HUES48 (cell line): ENCODE measurements around the gene ROBO3.

ENCODE experiments used
- H3K27ac ChIP-seq: one replicate; pipeline ENCODE4 v1.7.0; 2013; ENCODE audit warnings: low read depth, low read length, inconsistent platforms
- H3K27me3 ChIP-seq: 2 replicates; pipeline ENCODE4 v1.6.1; 2013; ENCODE audit warnings: mild to moderate bottlenecking, low read length; ENCODE audit not compliant: control insufficient read depth, insufficient read depth
- H3K36me3 ChIP-seq: 2 replicates; pipeline ENCODE4 v1.6.1; 2013; ENCODE audit warnings: low read length; ENCODE audit not compliant: control insufficient read depth, insufficient read depth
- H3K4me1 ChIP-seq: 2 replicates; pipeline ENCODE4 v1.6.1; 2013; ENCODE audit warnings: mild to moderate bottlenecking, low read length; ENCODE audit not compliant: control insufficient read depth, insufficient read depth
- H3K4me3 ChIP-seq: 2 replicates; pipeline ENCODE4 v1.5.1; 2013; ENCODE audit warnings: mild to moderate bottlenecking, low read depth, low read length
- H3K9ac ChIP-seq: 2 replicates; pipeline ENCODE4 v1.6.1; 2013; ENCODE audit warnings: mild to moderate bottlenecking, low read depth, low read length, moderate library complexity
- H3K9me3 ChIP-seq: 2 replicates; pipeline ENCODE4 v1.6.1; 2013; ENCODE audit warnings: low read length; ENCODE audit not compliant: control insufficient read depth, insufficient read depth

ROBO3 gene

GRCh38 chr11:124886476-124886875, 21.2 kb downstream of the ROBO3 start:
- Histone ChIP-seq H3K9me3 (no peaks in the 10 kb centered on the region), H3K9ac (no peak overlapping the region), H3K4me3 (no peak overlapping the region), H3K27me3 (no peaks in the 10 kb centered on the region; the same call in 1 of the 2 replicates), H3K4me1 (no peaks in the 10 kb centered on the region), H3K27ac (no peak overlapping the region), H3K36me3 (no peaks in the 10 kb centered on the region)

GRCh38 chr11:124886978-124887666, 21.9 kb downstream of the ROBO3 start:
- no peaks in the 10 kb centered on the region; the same call in 1 of the 2 replicates for H3K27me3 ChIP-seq
- no peaks in the 10 kb centered on the region for H3K4me1 ChIP-seq
- H3K9me3 ChIP-seq = no peaks in the 10 kb centered on the region
- H3K27ac ChIP-seq = no peak overlapping the region
- no peak overlapping the region for H3K9ac ChIP-seq
- H3K4me3 ChIP-seq = no peak overlapping the region
- H3K36me3 ChIP-seq = no peaks in the 10 kb centered on the region

- H3K36me3 ChIP-seq = no peaks in the 10 kb centered on the region
- H3K27ac ChIP-seq = no peak overlapping the region
- H3K4me3 ChIP-seq = no peak overlapping the region
- no peaks in the 10 kb centered on the region for H3K4me1 ChIP-seq
- H3K27me3 ChIP-seq = no peaks in the 10 kb centered on the region; the same call in 1 of the 2 replicates
- no peak overlapping the region for H3K9ac ChIP-seq
- H3K9me3 ChIP-seq = no peaks in the 10 kb centered on the region
Measured at GRCh38 chr11:124887667-124888013, 22.4 kb downstream of the ROBO3 start.

DNA sequence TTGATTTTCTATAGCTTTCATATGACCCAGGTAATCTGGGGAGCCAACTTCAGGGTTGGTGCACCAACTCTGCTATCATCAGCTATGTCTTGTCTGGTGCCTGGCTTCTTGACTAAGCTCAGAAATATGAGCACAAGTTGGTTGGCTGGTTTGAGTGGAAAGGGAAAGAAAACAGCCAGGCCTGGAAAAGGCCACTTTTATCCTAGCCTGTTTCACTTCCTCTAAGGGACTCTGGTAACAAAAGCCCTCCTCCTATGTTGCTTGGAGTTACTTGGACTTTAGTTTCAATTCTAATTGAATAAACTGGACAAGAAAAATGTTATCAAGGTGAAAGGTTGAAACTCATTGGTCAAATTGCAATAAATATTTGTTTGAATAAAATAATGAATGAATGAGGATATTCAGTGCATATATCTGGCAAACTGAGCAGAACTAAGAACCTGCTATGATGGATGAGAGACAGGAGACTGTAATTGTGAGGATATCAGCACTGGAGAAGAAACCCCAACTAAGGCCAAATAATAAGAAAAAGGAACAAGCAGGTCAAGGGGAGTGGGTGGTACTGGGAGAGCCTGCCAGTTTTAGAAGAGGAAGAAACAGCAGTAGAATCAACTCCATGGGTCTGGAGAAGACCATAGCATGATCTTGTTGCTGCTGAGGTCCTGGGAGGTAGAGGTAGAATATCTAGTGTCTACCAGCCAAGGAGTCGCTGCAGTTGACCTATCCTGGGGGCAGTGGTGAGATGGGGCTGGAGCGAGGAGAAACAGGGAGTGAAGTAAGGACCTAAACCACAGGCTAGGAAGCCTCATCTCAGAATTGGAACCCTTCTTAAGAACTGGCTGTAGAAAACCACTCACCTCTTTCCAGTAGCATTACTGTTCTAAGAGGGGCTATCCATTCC, 24.2 kb downstream of the ROBO3 start:
- Histone ChIP-seq H3K9ac (no peak overlapping the region), H3K4me1 (no peaks in the 10 kb centered on the region), H3K9me3 (no peaks in the 10 kb centered on the region), H3K4me3 (no peak overlapping the region), H3K27ac (no peak overlapping the region), H3K36me3 (no peaks in the 10 kb centered on the region), H3K27me3 (no peaks in the 10 kb centered on the region; the same call in 1 of the 2 replicates)

GRCh38 chr11:124890151-124890550, 24.9 kb downstream of the ROBO3 start:
- Histone ChIP-seq H3K36me3 (no peaks in the 10 kb centered on the region), H3K27ac (no peak overlapping the region)

GRCh38 chr11:124890683-124891372, 25.6 kb downstream of the ROBO3 start:
- Histone ChIP-seq H3K36me3 (no peaks in the 10 kb centered on the region), H3K4me3 (no peak overlapping the region), H3K9me3 (no peaks in the 10 kb centered on the region), H3K27ac (no peak overlapping the region), H3K9ac (no peak overlapping the region), H3K27me3 (no peaks in the 10 kb centered on the region; the same call in 1 of the 2 replicates), H3K4me1 (no peaks in the 10 kb centered on the region)

More at GRCh38 chr11:124890151-124890550, 24.9 kb downstream of the ROBO3 start:
- Histone ChIP-seq H3K9me3 (no peaks in the 10 kb centered on the region), H3K27me3 (no peaks in the 10 kb centered on the region; the same call in 1 of the 2 replicates), H3K4me1 (no peaks in the 10 kb centered on the region), H3K4me3 (no peak overlapping the region), H3K9ac (no peak overlapping the region)

- Histone ChIP-seq H3K27me3 (no peaks in the 10 kb centered on the region; the same call in 1 of the 2 replicates), H3K36me3 (no peaks in the 10 kb centered on the region), H3K9me3 (no peaks in the 10 kb centered on the region), H3K27ac (no peak overlapping the region), H3K9ac (no peak overlapping the region), H3K4me1 (no peaks in the 10 kb centered on the region), H3K4me3 (no peak overlapping the region)
Measured at GRCh38 chr11:124891373-124891861, 26.2 kb downstream of the ROBO3 start.

DNA sequence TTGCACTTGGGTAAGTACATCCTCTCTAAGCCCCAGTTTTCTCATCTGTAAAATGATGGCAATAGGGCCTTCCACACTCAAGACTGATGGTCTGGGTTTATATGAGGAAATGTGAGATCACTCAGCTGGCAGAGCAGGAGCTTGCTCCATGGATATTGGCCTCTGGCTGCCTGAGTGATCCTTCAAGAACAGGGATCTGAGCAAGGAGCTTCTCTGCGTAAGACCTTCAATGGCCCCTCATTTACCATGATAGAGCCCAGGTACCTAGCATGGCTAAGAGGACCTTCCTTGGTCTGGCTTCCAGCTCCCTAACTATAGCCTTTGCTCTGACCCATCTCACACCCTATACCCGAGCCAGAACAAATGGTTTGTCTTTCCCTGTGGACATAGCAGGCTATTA, 26.9 kb downstream of the ROBO3 start:
- no peaks in the 10 kb centered on the region for H3K4me1 ChIP-seq
- H3K27me3 ChIP-seq = no peaks in the 10 kb centered on the region; the same call in 1 of the 2 replicates
- no peaks in the 10 kb centered on the region for H3K36me3 ChIP-seq
- H3K4me3 ChIP-seq = no peak overlapping the region
- no peaks in the 10 kb centered on the region for H3K9me3 ChIP-seq
- H3K9ac ChIP-seq = no peak overlapping the region
- H3K27ac ChIP-seq = no peak overlapping the region

DNA sequence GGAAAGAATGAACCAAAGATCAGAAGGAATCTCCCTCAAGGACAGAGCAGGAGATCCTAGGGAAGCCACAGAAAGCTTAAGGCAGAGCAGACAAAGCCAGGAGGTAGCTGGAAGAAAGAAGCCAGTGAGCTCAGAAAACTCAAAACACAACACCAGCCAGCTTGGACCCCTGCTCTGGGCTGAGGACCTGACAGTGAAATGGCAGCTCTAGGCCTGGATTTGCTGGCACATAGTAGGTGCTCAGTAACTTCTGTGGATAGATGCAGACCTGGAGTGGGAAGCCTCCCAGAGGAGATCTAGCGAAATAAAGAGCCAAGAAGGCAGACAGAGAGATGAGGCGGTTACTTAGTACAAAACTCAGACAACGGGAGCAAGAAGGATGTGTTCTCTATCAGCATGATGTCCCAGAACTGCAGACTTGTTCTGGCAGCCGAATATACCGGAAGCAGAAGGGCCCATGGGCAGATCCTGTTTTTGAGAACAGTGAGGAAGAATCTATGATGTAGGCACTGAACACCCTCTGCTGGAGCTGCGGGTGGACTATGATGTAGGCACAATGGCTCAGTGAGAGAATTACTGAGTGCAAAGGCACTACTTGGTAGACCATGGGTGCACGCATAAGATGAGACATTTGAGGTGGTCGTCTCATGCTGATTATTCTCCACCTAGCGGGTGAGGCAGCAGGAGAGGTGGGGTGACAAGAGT, 27.7 kb downstream of the ROBO3 start:
- Histone ChIP-seq H3K9ac (no peak overlapping the region), H3K9me3 (no peaks in the 10 kb centered on the region), H3K36me3 (no peaks in the 10 kb centered on the region), H3K27me3 (no peaks in the 10 kb centered on the region; the same call in 1 of the 2 replicates), H3K4me1 (no peaks in the 10 kb centered on the region), H3K4me3 (no peak overlapping the region), H3K27ac (no peak overlapping the region)

DNA sequence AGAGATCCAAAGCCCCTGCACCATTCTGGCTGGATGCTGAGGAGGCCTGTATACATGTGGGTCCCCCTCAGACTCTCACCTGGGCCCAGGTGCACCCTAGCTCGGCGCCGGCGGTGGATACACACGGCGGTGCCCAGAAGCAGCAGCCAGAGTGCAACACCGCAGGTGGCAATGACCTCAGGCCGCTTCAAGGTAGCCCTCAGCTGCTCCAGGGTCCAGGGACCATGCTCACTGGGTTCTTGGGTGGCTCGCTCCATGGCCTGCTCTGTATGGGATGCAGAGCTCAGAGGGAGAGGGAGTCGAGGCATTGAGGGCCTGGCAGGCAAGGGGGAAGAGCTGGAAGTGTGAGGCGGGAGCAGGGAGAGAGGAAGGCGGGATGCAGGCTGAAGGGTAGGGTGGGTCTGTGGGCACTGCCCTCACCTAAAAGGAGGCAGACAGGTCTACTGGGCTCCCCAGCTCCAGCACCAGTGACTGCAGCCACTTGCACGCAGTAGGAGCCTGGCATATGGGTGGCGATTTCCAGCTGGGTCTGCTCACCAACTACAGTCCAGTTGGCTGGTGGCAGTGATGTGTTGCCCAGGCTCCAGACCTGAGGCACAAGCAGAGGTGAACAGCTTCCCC, 28.7 kb downstream of the ROBO3 start:
- no peak overlapping the region for H3K27ac ChIP-seq

More for the DNA sequence above, 28.7 kb downstream of the ROBO3 start:
- Histone ChIP-seq H3K4me1 (peaks cover 8% of the 10 kb centered on the region; the same call in 1 of the 2 replicates), H3K9ac (no peak overlapping the region), H3K9me3 (no peaks in the 10 kb centered on the region), H3K4me3 (no peak overlapping the region), H3K27me3 (no peaks in the 10 kb centered on the region; the same call in 1 of the 2 replicates), H3K36me3 (no peaks in the 10 kb centered on the region)
